HFF-Myc (cell line): Measurements from ENCODE around the gene ZC3H12C.

Experiments used
- DNase-seq: peaks from one replicate; pipeline ENCODE4 v3.0.0-alpha.2; 2011; ENCODE audit warnings: low read depth; ENCODE audit errors: extremely low read depth
- H3K4me3 ChIP-seq: replicated peaks from 2 replicates; pipeline ENCODE4 v1.5.1; 2011; ENCODE audit warnings: low read depth, mild to moderate bottlenecking, control low read depth, low read length
- CTCF ChIP-seq: IDR thresholded peaks from 2 replicates; pipeline ENCODE4 v1.5.1; 2012; ENCODE audit warnings: mild to moderate bottlenecking, low read depth, low read length, control low read depth; ENCODE audit errors: missing control alignments

The ZC3H12C gene

GRCh38 chr11:110090466-110091026, 2.6 kb upstream of the ZC3H12C start:
- DNase-seq = no peak
- TF ChIP-seq CTCF = no peak
- no peak overlapping the region for H3K4me3 ChIP-seq

GRCh38 chr11:110092111-110092514, 1.1 kb upstream of the ZC3H12C start:
- no peak for TF ChIP-seq CTCF
- no peak for DNase-seq
- peak overlapping the region; percentile 73 for H3K4me3 ChIP-seq

GRCh38 chr11:110093407-110094297, 460 bp downstream of the ZC3H12C start:
- no peak for DNase-seq
- TF ChIP-seq CTCF = no peak
- peak overlapping the region; percentile 73 for H3K4me3 ChIP-seq

- DNase-seq = no peak
- no peak for TF ChIP-seq CTCF
- peak overlapping the region; percentile 73 for H3K4me3 ChIP-seq
These were observed 1.4 kb downstream of the ZC3H12C start for GRCh38 chr11:110094298-110095285.

- H3K4me3 ChIP-seq = no peak overlapping the region
- DNase-seq = no peak
- no peak for TF ChIP-seq CTCF
These were observed 2.4 kb downstream of the ZC3H12C start for GRCh38 chr11:110095554-110095953.

GRCh38 chr11:110096496-110096895, 3.3 kb downstream of the ZC3H12C start:
- no peak overlapping the region for H3K4me3 ChIP-seq
- DNase-seq = no peak
- TF ChIP-seq CTCF = no peak
